ENCODE measurements around the gene TRIL.

The TRIL gene

GRCh38 chr7:28983396-28984190 lies 25.5 kb upstream of the TRIL start:
- DNase-seq (ENCODE audit: low read depth in 2 of 2) = no peak

DNA sequence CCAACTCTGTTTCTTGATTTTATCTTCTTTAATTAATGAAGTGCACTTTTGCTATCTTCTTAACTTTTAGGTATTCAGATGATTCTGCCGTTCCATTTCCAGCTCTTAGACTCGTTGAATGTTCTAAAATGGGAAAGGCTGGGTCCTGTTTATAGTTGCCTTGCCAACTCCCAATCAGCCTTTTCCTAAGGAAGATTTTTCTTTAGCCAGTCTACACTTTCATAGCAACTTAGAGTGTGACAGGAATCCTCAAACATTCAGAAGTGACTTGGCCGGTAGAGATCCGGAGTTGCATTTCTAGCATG lies 23.0 kb upstream of the TRIL start:
- no peak for DNase-seq (ENCODE audit: low read depth in 2 of 2)

GRCh38 chr7:28980451-28981160 lies 22.5 kb upstream of the TRIL start:
- DNase-seq (ENCODE audit: low read depth in 2 of 2) = no peak

- no peak for DNase-seq (ENCODE audit: low read depth in 2 of 2)
These were observed 21.6 kb upstream of the TRIL start for GRCh38 chr7:28979776-28980175.

DNA sequence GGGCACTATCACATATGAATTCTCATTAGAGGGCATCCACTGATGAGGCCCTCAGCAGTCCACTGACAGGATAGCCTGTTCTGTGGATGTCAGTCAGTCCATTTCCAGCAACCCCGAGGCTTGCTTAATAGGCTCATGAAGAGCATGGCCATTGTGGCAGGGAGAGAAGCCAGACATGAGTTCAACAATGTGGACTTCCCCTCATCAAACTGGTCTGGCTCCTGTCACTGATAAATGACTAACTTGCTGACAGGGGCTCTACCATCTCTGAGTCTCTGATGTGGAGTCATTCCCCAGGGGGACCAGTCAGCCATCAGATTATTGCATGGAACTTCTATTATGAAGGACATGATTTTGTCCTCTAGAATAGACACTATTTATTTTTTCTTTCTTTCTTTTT lies 19.8 kb upstream of the TRIL start:
- no peak for DNase-seq (ENCODE audit: low read depth in 2 of 2)

DNA sequence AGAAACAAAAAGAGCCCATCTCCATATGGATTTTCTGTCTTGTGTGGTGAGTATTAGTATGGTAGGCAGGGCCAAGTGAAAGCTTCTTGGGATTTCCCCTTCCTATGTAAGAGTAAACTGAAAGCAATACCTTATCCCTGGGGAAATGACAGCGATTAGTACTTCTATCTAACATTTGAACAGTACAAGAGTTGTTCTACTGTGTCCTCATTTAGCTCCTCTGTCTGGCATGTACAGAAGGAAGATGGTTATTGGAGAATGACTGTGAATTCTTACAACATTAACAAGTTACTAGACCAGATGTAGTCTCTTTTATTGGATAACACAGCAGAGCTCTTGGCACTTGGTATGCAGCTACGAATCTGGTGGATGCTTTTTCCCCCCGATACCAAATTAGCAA lies 17.9 kb upstream of the TRIL start:
- DNase-seq (ENCODE audit: low read depth in 2 of 2) = peak in 1 of 2 experiments; percentile 59

GRCh38 chr7:28973591-28973990 lies 15.5 kb upstream of the TRIL start:
- DNase-seq (ENCODE audit: low read depth in 2 of 2) = no peak

GRCh38 chr7:28964056-28964455 lies 5.9 kb upstream of the TRIL start:
- DNase-seq (ENCODE audit: low read depth in 2 of 2) = no peak

DNA sequence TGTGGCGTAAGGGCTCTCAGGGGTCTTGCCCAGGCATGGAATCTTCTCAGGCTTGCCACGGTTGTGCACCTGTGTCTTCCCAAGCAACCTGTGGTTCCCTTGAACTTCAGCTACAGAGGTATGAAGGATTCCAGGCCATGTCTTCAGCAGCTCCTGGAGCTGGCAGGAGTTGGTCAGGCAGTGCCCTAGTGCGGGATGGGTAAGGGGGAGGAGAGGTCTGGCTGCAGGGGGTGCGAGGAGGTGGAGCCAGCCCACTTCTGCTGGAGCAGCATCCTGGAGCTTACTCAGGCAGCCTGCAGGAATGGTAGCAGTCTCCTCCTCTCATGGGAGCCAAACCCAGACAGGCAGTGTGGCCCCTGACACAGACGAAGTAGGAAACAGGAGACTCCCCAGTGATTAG lies 3.8 kb upstream of the TRIL start:
- DNase-seq (ENCODE audit: low read depth in 2 of 2) = no peak

DNA sequence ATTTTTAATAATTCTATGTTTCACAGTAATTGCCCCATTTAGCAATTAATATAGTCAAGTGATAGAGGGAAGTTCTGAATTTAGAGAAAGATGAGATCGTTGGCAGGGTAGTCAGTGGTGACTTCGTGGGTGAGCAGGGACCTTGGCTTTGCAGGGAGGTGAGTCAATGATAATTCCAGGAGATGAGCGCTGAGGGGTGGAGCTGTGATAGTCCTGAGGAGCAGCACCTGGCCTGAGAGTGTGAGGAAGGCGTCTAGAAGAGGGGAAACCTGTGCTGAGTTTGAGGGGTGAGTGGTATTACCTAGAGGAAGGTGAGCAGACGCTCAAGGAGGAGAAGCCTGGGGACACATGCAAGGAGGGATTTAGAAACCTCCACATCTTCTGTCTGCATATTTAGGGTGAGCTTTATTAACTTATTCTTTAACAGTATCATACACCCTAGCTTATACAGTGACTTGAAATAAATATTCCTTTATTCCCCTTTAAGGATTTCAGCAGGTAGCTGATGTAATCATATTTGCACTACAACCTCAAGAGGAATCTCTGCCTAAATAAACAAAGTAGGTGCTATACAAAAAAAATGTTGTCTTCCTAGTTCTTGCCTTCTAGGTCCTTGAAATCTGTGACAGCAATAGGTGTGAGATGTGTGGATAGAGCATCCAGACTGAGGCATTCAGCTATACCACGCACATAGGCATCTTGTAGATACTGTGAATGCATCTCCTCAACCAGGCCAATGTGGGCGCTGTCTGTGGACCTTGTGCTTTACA lies 2.1 kb upstream of the TRIL start:
- no peak for DNase-seq (ENCODE audit: low read depth in 2 of 2)

DNA sequence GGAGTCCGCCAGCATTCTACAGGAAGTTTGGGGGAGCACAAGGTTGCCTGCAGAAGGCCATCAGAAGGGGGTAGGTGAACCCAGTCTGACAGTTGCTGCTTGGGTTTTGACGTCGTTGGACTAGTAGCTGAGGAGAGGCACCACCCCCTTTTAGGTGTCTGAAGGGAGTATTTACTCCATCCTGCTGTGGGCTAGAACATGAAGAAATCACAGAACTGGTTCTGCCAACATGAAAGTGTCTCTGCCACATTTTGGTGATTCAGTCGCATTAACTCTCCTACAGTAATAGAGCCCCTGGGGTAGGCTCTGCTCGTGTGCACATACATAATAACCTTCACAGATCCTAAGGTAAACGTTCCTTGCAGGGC lies 834 bp upstream of the TRIL start:
- no peak for DNase-seq (ENCODE audit: low read depth in 2 of 2)

DNA sequence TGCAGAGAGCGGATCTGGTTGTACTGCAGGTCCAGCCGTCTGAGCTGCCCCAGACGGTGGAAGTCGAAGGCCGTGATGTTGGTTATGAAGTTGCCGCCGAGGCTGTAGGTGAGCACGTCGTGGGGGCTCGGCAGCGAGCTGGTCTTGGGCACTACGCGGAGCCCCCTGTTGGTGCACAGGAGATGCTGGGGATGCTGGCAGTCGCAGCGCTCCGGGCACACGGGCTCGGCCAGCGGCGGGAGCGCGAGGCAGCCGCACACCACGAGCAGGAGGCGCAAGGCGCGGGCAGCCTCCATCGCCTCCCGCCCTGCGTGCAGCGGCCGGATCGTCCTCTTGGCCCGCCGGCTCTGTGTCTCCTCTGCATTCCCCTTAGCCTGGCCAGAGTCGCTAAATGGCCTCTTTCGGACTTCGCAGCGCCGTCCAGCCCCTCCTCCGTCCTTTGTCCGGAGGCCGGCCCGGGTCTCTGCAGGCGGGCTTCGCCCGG lies 337 bp downstream of the TRIL start:
- no peak for DNase-seq (ENCODE audit: low read depth in 2 of 2)

DNA sequence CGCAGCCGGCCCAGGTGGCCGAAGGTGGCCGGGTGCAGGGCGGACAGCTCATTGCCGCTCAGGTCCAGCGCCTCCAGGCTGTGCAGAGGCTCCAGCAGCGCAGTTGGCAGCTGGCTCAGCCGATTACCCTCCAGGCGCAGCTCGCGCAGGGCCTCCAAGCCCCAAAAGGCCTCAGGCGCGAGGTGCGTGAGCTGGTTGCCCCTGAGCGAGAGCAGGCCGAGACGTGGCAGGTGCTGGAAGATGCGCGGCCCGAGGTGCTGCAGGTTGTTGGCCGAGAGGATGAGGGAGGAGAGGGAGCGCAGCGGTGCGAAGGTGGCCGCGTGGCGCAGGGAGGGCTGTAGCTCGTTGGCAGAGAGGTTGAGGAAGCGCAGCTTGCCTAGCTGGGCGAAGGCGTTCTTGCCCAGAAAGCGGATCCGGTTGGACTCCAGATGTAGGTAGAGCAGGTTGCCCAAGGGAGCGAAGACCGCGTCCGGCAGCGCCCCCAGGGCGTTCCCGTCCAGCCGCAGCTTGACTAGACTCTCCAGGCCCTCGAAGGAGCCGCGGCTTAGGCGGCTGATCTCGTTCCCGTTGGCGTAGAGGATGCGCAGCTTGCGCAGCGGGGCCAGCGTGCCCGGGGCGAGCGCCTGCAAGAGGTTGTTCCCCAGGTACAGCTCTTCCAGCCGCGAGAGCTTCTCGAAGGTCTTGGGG lies 923 bp downstream of the TRIL start:
- DNase-seq (ENCODE audit: low read depth in 2 of 2) = no peak

DNA sequence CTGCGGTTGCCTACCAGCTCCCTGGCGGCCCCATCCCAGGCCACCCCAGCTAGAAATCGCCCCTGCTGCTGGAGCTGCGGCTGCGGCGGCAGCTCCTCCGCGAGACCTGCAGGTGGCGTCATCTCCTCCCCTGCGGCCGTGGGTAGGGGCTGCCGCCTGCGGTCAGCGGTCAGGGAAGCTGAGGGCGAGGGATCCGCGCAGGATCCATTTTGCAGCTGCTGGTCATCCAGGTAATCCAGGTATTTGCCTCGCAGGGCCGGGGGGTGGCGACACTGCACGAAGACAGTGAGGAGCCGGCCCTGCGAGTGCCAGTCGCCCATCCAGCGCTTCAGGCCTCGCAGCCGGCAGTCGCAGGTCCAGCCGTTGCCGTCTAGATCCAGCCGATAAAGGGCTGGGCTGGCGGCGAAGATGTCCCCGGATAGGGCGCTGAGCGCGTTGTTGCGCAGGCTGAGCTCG lies 1.5 kb downstream of the TRIL start:
- DNase-seq (ENCODE audit: low read depth in 2 of 2) = no peak

DNA sequence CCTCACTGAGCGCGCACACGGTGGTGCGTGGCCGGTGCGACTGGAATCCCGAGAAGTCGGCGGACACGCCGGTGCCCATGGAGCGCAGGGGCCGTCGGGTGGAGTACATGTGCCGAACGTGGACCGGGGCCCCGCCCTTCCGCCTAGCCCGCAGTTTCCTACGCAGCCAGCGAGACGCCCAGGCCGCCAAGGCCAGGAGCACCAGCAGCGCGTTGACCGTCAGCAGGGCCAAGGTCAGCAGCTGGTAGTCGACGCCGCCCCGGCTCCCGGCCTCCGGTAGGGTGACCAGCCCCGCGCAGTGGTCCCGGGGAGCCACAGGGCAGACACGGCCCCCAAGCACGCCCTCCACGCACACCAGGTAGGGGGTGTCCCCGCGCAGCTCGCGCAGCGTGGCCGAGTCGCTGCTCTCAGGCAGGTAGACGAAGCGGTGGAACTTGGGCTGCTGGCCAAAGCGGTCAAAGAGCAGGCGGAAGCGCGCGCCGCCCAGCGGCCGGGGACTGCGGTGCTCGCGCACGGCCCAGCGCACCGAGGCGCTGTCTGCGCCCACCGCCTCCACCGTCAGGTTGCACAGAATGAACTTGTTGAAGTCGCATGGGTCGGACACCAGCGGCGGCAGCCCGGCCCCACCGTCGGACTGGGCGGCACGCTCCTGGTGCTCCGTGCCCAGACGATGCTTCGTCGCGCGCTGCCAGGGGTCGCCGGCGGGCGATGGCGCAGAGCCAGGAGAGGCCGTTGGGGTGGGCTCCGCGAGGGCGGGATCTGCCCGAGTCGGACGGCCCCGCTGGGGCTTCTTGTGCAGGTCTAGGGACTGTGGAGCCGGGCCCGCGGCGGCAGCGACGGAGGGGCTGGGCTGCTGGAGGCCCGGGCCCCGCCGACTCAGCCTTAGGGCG lies 2.2 kb downstream of the TRIL start:
- DNase-seq (ENCODE audit: low read depth in 2 of 2) = no peak

DNA sequence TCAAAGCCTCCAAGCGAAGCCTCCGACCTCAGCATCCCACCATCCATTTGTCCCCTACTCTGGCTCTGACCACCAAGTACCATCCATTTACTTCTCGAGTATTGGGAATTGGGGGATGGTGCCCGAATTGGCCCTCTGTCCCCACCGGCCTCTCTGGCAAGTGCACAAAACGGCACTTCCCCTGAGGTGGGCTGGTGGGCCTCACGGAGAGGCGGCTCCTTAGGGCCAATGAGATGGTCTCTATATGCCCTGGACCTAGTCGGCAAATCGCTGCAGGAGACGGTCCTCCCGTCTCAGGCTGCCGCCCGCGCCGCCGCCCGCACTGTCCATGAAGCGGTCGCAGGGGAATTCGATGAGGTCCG lies 2.8 kb downstream of the TRIL start:
- no peak for DNase-seq (ENCODE audit: low read depth in 2 of 2)

- no peak for DNase-seq (ENCODE audit: low read depth in 2 of 2)
These were observed 3.2 kb downstream of the TRIL start for GRCh38 chr7:28954946-28955345.

DNA sequence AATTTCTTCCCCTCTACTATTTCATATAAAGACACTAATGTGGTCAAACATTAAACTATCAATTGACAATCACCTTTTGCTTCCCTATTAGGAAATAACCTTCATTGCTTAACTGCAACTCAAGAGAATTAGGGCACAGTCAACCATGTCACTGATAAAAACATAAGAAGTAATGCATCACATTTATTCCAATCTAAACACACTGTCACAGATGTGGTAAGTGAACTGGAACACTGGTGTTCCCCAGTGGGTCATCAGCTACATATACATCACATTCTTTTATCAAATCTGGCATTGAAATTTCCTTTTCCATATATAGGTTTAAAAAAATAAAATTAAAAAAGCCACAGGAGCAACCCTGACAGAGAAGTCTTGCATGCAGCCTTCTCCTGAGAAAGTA lies 3.7 kb downstream of the TRIL start:
- no peak for DNase-seq (ENCODE audit: low read depth in 2 of 2)

- no peak for DNase-seq (ENCODE audit: low read depth in 2 of 2)
These were observed 4.5 kb downstream of the TRIL start for GRCh38 chr7:28953633-28954032.

GRCh38 chr7:28942168-28942567 lies 16.0 kb downstream of the TRIL start:
- DNase-seq (ENCODE audit: low read depth in 2 of 2) = no peak

DNA sequence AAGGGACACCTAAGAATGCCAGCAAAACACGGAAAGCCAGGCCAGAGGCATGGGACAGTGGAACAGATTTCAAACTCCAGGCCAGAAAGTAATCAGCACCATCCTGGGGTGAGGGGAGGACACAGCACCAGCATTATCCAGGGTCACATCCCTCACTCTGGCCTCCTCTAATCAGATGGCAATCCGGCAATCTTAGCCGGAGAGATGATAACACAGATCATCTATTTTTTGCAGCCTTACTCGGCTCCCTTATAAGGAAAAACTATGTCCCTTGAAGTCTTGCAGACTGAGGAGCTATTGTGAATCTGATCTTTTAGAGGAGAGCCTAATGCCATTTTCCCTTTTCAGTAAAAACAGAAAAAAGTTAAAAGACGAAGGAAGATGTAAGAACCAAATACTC lies 16.5 kb downstream of the TRIL start:
- no peak for DNase-seq (ENCODE audit: low read depth in 2 of 2)

All from fibroblast of skin of left biceps (primary cell).